Left lung (tissue), 10 donors: ENCODE measurements around the gene WDR5. TPM values are rescaled to one million over a fixed set of nuclear protein-coding genes. Genes with fewer than 3 reads are reported as not detected.

Experiments
- ATAC-seq: fragments of 200-7000 bp; cut with Tn5 transposase; one replicate; pipeline ENCODE4 v1.9.1; 2020; ENCODE audit warnings: moderate library complexity
- DNase-seq, 4 donors: peaks; one replicate each; pipeline ENCODE4 v3.0.0-alpha.2; 2013 to 2020
- H3K27ac ChIP-seq, 2 donors: fragments of 200-600 bp; sonication (generic) in 1 of 2; one replicate each; pipeline versions ENCODE4 v1.5.0 to v1.8.0; 2020 to 2021
- H3K27me3 ChIP-seq, 2 donors: fragments of 200-600 bp; sonication (generic) in 1 of 2; one replicate each; pipeline versions ENCODE4 v1.5.0 to v1.8.0; 2020 to 2021
- H3K36me3 ChIP-seq, 2 donors: fragments of 200-600 bp; sonication (generic) in 1 of 2; one replicate each; pipeline versions ENCODE4 v1.5.0 to v1.8.0; 2020 to 2021
- H3K4me1 ChIP-seq, 2 donors: fragments of 200-600 bp; one replicate each; pipeline ENCODE4 v1.8.0; 2021
- H3K4me3 ChIP-seq, 2 donors: fragments of 200-600 bp; sonication (generic) in 1 of 2; one replicate each; pipeline versions ENCODE4 v1.5.0 to v1.8.0; 2020 to 2021; ENCODE audit warnings: mild to moderate bottlenecking in 1 of 2
- H3K9me3 ChIP-seq, 2 donors: fragments of 200-600 bp; sonication (generic) in 1 of 2; one replicate each; pipeline versions ENCODE4 v1.5.0 to v1.8.0; 2020 to 2021
- intact Hi-C, 2 donors: fragments of 100-400 bp; cut with DNase I; formaldehyde crosslinking; loops; one replicate each; pipeline versions ENCODE4 v1.11.2 to v1.14.2; 2022
- polyA plus RNA-seq, 6 donors: library from polyadenylated mRNA; unstranded; fragments of 120-200 nt; gene quantifications; one replicate each; pipeline ENCODE4 v1.2.1, GENCODE V29; 2013; ENCODE audit not compliant: insufficient read length in 6 of 6
- total RNA-seq, 2 donors: library from RNA; stranded (reverse); fragmentation: NEBNext Ultra II Directional; extraction: Animal tissue kit (Norgen Biotek cat#: 25700); gene quantifications; one replicate each; pipeline ENCODE4 v1.2.1, GENCODE V29; 2021
- TF ChIP-seq, protein P1 (sequence below), 2 donors: fragments of 200-600 bp; sonication (generic) in 1 of 2; IDR thresholded peaks; one replicate each; pipeline versions ENCODE4 v1.5.0 to v1.8.0; 2021; ENCODE audit warnings: antibody characterized with exemption in 2 of 2
- donor health status: DM: no; HTN: yes; CAD: no.
- donor health status: DM: no; HTN: no; CAD: no.

WDR5 gene
- total and polyA plus RNA-seq, 8 donors = 23.7 to 36.3 (median 31.8) TPM

- DNase-seq = peak in 1 of 4 donors; percentile 83
- TF ChIP-seq, protein P1, sequence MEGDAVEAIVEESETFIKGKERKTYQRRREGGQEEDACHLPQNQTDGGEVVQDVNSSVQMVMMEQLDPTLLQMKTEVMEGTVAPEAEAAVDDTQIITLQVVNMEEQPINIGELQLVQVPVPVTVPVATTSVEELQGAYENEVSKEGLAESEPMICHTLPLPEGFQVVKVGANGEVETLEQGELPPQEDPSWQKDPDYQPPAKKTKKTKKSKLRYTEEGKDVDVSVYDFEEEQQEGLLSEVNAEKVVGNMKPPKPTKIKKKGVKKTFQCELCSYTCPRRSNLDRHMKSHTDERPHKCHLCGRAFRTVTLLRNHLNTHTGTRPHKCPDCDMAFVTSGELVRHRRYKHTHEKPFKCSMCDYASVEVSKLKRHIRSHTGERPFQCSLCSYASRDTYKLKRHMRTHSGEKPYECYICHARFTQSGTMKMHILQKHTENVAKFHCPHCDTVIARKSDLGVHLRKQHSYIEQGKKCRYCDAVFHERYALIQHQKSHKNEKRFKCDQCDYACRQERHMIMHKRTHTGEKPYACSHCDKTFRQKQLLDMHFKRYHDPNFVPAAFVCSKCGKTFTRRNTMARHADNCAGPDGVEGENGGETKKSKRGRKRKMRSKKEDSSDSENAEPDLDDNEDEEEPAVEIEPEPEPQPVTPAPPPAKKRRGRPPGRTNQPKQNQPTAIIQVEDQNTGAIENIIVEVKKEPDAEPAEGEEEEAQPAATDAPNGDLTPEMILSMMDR (IDR thresholded peaks at IDR 0.05) = no peak
- intact Hi-C loops = loop anchor here in 1 of 2 donors (10.0 kb wide), 1 partner anchor 269 kb away; no protein-coding TSS in a partner anchor
- peak; percentile 5 for ATAC-seq
- Histone ChIP-seq H3K27me3 (peaks cover 0 to 53% of the 10 kb centered on the region in 2 donors), H3K4me3 (no peak overlapping the region), H3K4me1 (peaks cover 13 to 43% of the 10 kb centered on the region in 2 donors), H3K9me3 (no peaks in the 10 kb centered on the region), H3K27ac (no peak overlapping the region), H3K36me3 (no peaks in the 10 kb centered on the region)
Measured at GRCh38 chr9:134175291-134175807, 39.5 kb downstream of the WDR5 start.

GRCh38 chr9:134175808-134176598 is 40.1 kb downstream of the WDR5 start:
- Histone ChIP-seq H3K9me3 (no peaks in the 10 kb centered on the region), H3K4me1 (peaks cover 13 to 43% of the 10 kb centered on the region in 2 donors), H3K36me3 (no peaks in the 10 kb centered on the region), H3K4me3 (no peak overlapping the region), H3K27me3 (peaks cover 0 to 55% of the 10 kb centered on the region in 2 donors), H3K27ac (no peak overlapping the region)
- DNase-seq = peak in 1 of 4 donors; percentile 65
- intact Hi-C loops = loop anchor here in 1 of 2 donors (10.0 kb wide), 1 partner anchor 269 kb away; no protein-coding TSS in a partner anchor
- no peak for ATAC-seq
- TF ChIP-seq, protein P1 (IDR thresholded peaks at IDR 0.05) = no peak

GRCh38 chr9:134176599-134176968 is 40.7 kb downstream of the WDR5 start:
- TF ChIP-seq, protein P1 (IDR thresholded peaks at IDR 0.05) = no peak
- Histone ChIP-seq H3K4me1 (peaks cover 11 to 43% of the 10 kb centered on the region in 2 donors), H3K36me3 (no peaks in the 10 kb centered on the region), H3K27me3 (peaks cover 0 to 55% of the 10 kb centered on the region in 2 donors), H3K9me3 (no peaks in the 10 kb centered on the region), H3K27ac (no peak overlapping the region), H3K4me3 (no peak overlapping the region)
- ATAC-seq (no peak), DNase-seq (no peak)
- intact Hi-C loops = loop anchor here in 1 of 2 donors (10.0 kb wide), 1 partner anchor 268 kb away; no protein-coding TSS in a partner anchor

- no peak for DNase-seq
- no peaks in the 10 kb centered on the region for H3K9me3 ChIP-seq
- H3K4me3 ChIP-seq = no peak overlapping the region
- H3K27me3 ChIP-seq = peaks cover 0 to 55% of the 10 kb centered on the region in 2 donors
- TF ChIP-seq, protein P1 (IDR thresholded peaks at IDR 0.05) = no peak
- H3K4me1 ChIP-seq = peaks cover 5 to 37% of the 10 kb centered on the region in 2 donors
- intact Hi-C loops = loop anchor here in 1 of 2 donors (10.0 kb wide), 1 partner anchor 268 kb away; no protein-coding TSS in a partner anchor
- H3K27ac ChIP-seq = no peak overlapping the region
- ATAC-seq = no peak
- no peaks in the 10 kb centered on the region for H3K36me3 ChIP-seq
Measured at GRCh38 chr9:134177186-134177585, 41.3 kb downstream of the WDR5 start.
